Esophagus muscularis mucosa (tissue), 3 donors: ENCODE data around the gene ARFGAP3.

Source experiments
- CTCF ChIP-seq, 3 experiments: fragments of 200-600 bp in 2 of 3; fragments of 450-650 bp in 1 of 3; sonication (generic) in 2 of 3; IDR thresholded peaks; one replicate each; pipeline ENCODE4 v1.5.1; 2017 to 2019; ENCODE audit warnings: antibody characterized with exemption in 3 of 3, mild to moderate bottlenecking in 2 of 3, moderate library complexity in 1 of 3
- POLR2A ChIP-seq: fragments of 450-650 bp; IDR thresholded peaks from one replicate; pipeline ENCODE4 v1.6.1; 2017; ENCODE audit warnings: antibody characterized with exemption, moderate library complexity, mild to moderate bottlenecking, low read depth
- POLR2AphosphoS5 ChIP-seq, 2 donors: sonication (generic); formaldehyde crosslinking; IDR thresholded peaks; one replicate each; pipeline ENCODE4 v1.6.1; 2017; ENCODE audit warnings: antibody characterized with exemption in 2 of 2

GRCh38 chr22:42887523-42888507 is 30.7 kb upstream of the ARFGAP3 start:
- TF ChIP-seq CTCF (IDR thresholded peaks at IDR 0.05) = no peak
- no peak for TF ChIP-seq POLR2AphosphoS5 (IDR thresholded peaks at IDR 0.05)
- TF ChIP-seq POLR2A = no peak
